NOMO-1 (cell line): ENCODE data around the gene RSKR.
"Not testable (repeated sequence)": the region's sequence is repeated elsewhere in the genome, so short reads cannot be mapped to it uniquely, and the experiment has no call there.

ENCODE experiments used
- DNase-seq, 2 experiments: peaks; one replicate each; lab custom pipeline; 2025; ENCODE audit not compliant: unreplicated experiment in 2 of 2; lab: John Stamatoyannopoulos, UW

RSKR gene

GRCh38 chr17:28623696-28624095 is 9.7 kb upstream of the RSKR start:
- DNase-seq, result no peak

GRCh38 chr17:28622186-28622585 is 8.2 kb upstream of the RSKR start:
- DNase-seq, result no peak

GRCh38 chr17:28620010-28620409 is 6.0 kb upstream of the RSKR start:
- no peak for DNase-seq

- no peak for DNase-seq
Measured at GRCh38 chr17:28618464-28618863, 4.5 kb upstream of the RSKR start.

DNA sequence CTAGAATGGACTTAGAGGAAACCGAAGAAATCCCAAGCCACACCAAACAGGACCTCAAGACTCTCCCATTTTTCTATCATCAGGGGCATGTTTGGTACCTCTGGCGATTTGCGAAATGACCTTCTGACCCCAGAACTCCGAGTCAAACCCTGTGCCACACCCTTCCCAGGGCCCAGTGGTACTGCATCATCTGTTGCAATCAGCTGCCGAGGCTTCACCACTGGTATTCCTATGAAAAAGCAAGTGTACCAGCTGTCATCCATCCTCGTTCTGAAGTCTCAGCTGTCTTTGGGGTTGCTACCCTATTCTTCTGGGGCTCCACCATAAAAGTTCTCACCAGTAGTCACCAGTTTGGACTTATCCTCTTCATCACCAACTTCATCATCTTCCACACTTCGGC is 2.3 kb upstream of the RSKR start:
- no peak for DNase-seq

DNA sequence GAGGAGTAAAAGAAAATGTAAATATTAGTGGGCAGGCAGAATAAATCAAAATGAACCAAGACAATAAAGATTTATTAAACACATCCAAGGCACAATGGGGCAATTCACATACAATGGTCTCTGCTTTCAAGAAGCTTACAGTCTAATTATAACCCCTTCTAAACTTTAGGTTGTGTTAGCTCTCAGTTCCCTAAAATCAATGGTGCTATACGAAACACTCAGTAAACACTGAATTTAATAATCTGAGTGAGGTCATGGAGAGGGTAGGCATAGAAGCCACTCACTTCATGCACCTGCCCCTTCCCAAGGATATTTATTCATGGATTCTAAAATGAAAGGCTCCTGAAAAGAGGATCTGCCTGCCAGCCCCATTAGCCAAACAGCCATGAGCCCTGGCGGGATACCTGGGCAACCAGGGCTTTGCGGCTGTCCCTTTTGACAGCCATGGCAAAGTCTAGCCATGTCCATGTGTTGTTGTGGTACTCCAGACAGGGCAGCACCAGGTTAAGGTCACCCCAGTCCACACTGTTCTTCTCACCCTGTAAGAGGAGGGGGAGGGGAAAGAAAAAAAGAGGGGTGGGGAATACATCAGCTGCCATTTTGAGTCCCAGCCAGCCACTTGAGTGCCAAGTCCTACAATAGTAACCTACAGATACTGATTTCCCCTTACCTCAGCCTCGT is 1.4 kb upstream of the RSKR start:
- no peak for DNase-seq

GRCh38 chr17:28612936-28613872 is 781 bp downstream of the RSKR start:
- no peak for DNase-seq

DNA sequence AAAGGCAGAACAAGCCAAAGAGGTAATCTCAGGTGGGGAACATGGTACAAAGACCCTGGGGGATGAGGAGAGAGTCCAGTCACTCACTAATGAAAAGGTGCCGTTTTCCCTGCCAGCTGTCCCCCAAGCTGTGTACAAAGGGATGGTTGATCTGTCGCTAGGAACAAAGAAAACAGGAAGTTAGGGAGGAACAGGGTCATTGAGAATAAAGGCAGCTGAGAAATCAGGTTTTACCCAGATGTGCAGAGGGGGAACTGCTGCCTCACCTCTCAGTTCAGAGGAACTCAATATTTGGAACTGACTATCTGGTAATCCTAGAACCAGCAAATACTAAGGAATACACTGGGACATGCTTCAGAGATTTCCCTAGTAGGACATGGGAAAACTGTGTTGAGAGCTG is 1.5 kb downstream of the RSKR start:
- peak in 1 of 2 experiments; percentile 1 for DNase-seq

GRCh38 chr17:28610376-28610775 is 3.6 kb downstream of the RSKR start:
- DNase-seq, result no peak

DNA sequence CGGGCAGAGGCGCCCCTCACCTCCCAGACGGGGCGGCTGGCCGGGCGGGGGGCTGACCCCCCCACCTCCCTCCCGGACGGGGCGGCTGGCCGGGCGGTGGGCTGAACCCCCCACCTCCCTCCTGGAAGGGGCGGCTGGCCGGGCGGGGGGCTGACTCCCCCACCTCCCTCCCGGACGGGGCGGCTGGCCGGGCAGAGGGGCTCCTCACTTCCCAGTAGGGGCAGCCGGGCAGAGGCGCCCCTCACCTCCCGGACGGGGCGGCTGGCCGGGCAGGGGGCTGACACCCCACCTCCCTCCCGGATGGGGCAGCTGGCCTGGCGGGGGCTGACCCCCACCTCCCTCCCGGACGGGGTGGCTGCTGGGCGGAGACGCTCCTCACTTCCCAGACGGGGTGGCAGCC is 10.0 kb downstream of the RSKR start:
- DNase-seq, result not testable (repeated sequence)

GRCh38 chr17:28599311-28600184 is 14.4 kb downstream of the RSKR start:
- DNase-seq, result peak; percentile 68 to 87

- peak; percentile 91 to 93 for DNase-seq
Measured at GRCh38 chr17:28598799-28599310, 15.1 kb downstream of the RSKR start, which contains the start of gene SPAG5. SPAG5 (minus strand) TSS chr17:28599025; CDS start chr17:28598946, 79 bp downstream.

DNA sequence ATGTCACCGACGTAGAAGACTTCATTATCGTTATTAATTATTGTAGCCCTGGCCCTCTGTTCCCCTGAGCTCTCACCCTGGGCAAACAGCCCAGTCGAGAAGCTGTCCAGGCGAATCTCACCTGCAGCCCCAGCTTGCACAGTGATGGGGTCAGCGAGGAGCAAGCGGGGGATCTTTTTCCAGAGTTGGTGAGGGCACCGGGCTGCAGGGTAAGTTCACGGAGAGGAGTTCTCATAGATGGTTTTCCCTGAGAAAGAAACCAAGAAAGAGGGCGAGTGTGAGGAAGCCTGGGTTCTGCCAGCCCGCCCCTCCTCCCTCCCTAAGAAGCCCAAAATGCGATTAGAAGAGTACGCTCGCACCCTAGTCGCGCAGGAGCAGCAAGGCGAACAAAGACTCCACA is 15.6 kb downstream of the RSKR start:
- DNase-seq, result no peak

DNA sequence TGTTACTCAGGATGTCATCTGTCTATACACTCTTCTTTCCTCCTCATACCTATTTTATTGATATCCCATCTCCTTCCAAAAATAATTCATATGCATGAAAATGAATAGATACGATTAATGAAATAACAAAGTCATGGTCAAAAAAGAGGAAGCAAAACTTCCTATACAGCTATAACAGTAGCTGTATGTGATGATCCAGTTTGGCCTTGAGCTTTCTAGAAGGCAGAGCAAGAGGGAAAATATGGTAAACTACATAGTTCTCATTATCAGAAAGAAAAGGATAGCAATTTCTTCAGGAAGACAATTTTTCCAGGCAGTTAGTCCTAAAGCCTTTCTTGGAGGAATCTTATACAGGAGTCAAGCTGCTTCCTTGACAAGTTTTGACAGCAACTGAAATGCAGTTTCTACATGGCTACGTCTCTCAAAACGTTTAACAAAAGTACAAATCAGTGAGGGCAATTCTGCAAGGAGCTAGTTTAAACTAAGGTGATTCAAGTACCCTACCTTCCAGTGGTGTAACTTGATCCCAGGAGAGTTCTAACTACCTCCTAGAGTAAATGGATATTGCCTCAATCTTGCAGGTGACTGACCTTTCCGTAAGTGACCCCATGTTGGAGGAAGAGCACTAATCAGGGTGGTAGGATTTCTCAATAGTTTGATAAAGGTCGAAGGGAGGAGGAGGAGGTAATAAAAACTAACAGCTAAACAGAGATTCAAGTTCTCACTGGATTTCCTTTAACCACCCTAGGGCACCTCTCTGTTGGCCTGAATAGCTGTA is 16.2 kb downstream of the RSKR start:
- peak; percentile 11 to 42 for DNase-seq

- no peak for DNase-seq
Measured at GRCh38 chr17:28592260-28592659, 21.7 kb downstream of the RSKR start.

DNA sequence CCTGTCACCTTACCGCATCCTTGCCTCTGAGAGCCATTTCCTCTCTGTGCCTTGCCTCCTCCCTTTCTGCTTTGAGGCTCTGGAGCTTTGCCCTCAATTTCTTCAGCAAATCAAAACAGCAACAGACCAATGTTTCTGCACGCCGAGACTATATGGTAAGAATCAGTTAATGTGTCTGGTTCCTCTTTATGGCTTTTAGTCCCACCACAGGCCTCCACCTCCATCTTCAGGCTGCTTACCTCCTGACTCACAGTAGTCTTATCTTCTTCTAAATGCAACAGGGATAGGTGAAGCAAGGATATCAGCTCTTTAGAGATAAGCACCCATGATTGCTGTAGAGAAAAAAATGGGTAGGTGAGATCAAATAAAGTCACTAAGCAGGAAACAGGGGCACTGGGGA is 28.1 kb downstream of the RSKR start:
- no peak for DNase-seq

DNA sequence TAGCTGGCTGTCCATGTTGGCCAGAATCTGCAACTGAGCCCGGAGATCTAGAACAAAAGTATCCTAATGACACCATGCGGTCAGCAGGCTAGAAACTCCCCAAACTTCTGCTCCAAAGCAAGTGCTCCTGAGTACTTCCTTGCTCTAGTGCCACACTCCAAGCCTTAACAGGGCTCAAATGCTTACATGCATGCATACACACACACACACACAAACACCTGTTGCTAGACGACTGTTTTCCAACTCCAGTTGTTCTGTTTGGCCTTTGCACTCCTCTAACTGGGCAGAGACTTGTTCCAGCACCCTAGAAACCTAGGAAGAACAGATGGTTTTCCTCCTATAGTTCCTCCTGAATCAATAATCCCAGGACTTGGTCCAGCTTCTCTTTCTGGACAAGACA is 29.6 kb downstream of the RSKR start:
- no peak for DNase-seq

- no peak for DNase-seq
Measured at GRCh38 chr17:28582513-28582912, 31.5 kb downstream of the RSKR start.

GRCh38 chr17:28580959-28581358 is 33.0 kb downstream of the RSKR start:
- no peak for DNase-seq

DNA sequence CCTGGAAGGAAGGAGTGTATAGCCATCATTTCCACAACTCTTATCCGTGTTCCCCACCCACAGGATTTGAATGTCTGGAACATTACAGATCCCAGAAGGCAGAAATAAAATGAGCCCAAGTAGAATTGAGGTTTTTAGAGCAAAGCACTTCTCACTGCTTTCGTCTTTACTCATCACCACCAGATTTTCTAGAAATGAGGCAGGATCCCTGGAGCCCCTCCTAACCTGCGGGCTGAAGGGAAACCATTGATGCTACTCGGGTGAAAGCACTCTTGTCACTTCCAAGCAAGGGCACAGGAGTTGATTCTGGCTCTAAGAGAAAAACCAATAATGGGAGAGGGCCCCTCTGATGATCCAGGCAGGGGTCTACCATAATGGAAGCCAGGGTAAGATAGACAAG is 34.5 kb downstream of the RSKR start:
- no peak for DNase-seq
